Measurements from ENCODE around the gene INPP4A.

DNA sequence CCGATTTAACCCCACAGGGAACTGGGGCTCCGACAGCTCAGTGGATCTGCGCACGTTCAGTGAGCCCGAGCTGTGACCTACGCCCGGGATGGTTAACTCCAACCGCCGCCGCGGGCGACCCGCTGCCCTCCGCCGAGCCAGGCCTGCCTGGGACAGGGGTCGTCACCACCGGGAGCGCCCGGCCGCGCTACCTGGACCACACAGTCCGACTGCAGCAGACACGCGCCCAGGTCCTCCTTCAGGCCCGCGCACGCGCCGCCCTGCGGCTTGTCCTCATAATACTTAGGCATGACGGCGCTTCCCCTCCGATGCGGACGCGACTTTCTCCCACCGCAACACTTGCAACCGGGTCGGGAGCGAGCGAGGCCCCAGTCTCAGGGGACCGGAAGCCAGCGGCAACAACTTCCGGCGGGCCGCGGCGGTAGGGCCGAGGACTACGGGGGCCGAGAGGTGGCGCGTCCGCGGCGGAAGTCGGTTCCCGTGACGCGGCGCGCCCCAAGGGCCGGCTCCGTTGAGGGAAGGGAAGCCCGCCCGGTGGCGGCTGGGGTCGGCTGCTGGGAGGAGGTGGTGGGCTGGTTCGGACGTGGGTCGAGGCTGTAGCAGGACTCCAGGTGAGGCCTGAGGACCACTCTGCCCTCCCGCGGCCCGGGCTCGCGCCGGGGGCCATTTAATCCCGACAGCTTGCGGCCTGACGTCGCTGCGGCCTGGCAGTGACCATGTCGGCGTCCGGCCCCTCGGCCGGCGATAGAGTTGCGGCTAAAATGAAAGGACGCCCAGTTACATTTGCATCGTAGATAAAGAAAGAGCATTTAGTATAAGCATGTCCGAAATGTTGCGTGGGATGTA, 163.7 kb downstream of the INPP4A start, which contains the start of the genes COA5 and UNC50:
- TF ChIP-seq POLR2A (IDR thresholded peaks at IDR 0.05) (peak; percentile 92), CTCF (IDR thresholded peaks at IDR 0.05) (peak in 3 of 5 experiments; percentile 2 to 9 (median 7)), EP300 (IDR thresholded peaks at IDR 0.05; ENCODE audit: low read depth) (no peak), POLR2AphosphoS5 (IDR thresholded peaks at IDR 0.05) (peak; percentile 90 to 95 (median 92))
